ENCODE results near the gene PHKA2.

DNA sequence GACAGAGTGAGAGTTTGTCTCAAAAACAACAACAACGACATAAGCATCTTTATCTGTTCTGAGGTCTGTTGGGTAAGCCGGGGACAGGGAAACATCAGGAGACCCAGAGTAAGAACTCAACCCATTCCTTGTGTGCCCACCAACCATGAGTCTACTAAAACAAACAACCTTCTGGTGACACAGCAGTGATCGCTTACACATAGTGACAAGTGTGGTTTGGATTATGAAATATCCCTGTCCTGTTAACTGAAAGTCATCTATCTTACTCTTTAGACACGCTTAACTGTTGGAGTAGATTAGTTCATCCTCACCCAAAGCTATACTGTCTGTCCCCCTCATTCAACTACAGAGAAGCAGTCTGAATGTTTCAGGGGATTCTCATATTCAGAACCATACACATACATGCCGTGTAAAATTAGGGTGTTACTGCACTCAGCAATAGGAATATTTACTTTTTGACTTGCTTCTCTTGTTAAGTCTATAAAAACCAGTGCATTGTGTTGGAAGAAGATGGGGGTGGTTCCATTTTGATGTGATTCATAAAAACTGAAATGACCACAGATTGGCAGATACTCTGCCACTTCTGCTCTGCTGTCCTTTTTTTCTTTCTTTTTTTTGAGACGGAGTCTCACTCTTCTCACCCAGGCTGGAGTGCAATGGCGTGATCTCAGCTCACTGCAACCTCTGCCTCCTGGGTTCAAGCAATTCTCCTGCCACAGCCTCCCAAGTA is 27.4 kb downstream of the PHKA2 start:
- TF ChIP-seq, protein P1, sequence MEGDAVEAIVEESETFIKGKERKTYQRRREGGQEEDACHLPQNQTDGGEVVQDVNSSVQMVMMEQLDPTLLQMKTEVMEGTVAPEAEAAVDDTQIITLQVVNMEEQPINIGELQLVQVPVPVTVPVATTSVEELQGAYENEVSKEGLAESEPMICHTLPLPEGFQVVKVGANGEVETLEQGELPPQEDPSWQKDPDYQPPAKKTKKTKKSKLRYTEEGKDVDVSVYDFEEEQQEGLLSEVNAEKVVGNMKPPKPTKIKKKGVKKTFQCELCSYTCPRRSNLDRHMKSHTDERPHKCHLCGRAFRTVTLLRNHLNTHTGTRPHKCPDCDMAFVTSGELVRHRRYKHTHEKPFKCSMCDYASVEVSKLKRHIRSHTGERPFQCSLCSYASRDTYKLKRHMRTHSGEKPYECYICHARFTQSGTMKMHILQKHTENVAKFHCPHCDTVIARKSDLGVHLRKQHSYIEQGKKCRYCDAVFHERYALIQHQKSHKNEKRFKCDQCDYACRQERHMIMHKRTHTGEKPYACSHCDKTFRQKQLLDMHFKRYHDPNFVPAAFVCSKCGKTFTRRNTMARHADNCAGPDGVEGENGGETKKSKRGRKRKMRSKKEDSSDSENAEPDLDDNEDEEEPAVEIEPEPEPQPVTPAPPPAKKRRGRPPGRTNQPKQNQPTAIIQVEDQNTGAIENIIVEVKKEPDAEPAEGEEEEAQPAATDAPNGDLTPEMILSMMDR (conservative IDR thresholded peaks at IDR 0.05; ENCODE audit: low read depth, low read length) = no peak
- TF ChIP-seq POLR2A (IDR thresholded peaks at IDR 0.05; ENCODE audit: low read depth, low read length) (no peak), RFX5 (IDR thresholded peaks at IDR 0.05; ENCODE audit: low read depth, low read length) (no peak)
